PC-3 (cell line): ENCODE results near the gene FUT8. TPM values are rescaled to one million over a fixed set of nuclear protein-coding genes. Genes with fewer than 3 reads are reported as not detected.
A peak's percentile ranks its signal among the peaks of the same experiment; 100 is the strongest.

Experiments used
- ATAC-seq: fragments of 200-7000 bp; cut with Tn5 transposase; 2 replicates; pipeline ENCODE4 v1.9.1; 2020; ENCODE audit warnings: mild to moderate bottlenecking, moderate library complexity
- BruUV-seq: library from RNA; stranded (reverse); fragments of 400-500 nt; replicated peaks from 2 replicates; lab custom pipeline; 2021; lab: Mats Ljungman, UMichigan
- CTCF ChIA-PET: fragments of 300-600 bp; sonication (Branson Sonifier 250); formaldehyde crosslinking; loops from one replicate; lab custom pipeline; 2022; ENCODE audit warnings: antibody characterized with exemption; lab: Charles Lee
- POLR2A ChIA-PET: fragments of 300-600 bp; sonication (Branson Sonifier 250); formaldehyde crosslinking; loops from one replicate; lab custom pipeline; 2022; ENCODE audit warnings: antibody characterized with exemption; ENCODE audit not compliant: unreplicated experiment; lab: Charles Lee
- DNase-seq: peaks from one replicate; pipeline ENCODE4 v3.0.0-alpha.2; 2015
- H2AFZ ChIP-seq: fragments of 300-600 bp; sonication (generic); 2 replicates; pipeline ENCODE4 v1.6.0; 2016; ENCODE audit warnings: antibody characterized with exemption, low read length
- H3F3A ChIP-seq: fragments of 300-600 bp; sonication (generic); one replicate; pipeline ENCODE4 v1.6.0; 2017; ENCODE audit warnings: antibody characterized with exemption, low read length, control low read depth, mild to moderate bottlenecking; ENCODE audit not compliant: unreplicated experiment
- H3K27ac ChIP-seq: fragments of 300-600 bp; sonication (generic); 2 replicates; pipeline ENCODE4 v1.5.1; 2016; ENCODE audit warnings: mild to moderate bottlenecking, low read length
- H3K27me3 ChIP-seq: fragments of 300-600 bp; sonication (generic); 2 replicates; pipeline ENCODE4 v1.6.1; 2016; ENCODE audit warnings: low read length, mixed read lengths
- H3K36me3 ChIP-seq: fragments of 300-600 bp; sonication (generic); 2 replicates; pipeline ENCODE4 v1.6.1; 2016; ENCODE audit warnings: low read depth, mixed run types, low read length, mixed read lengths
- H3K4me1 ChIP-seq: fragments of 300-600 bp; sonication (generic); 2 replicates; pipeline ENCODE4 v1.5.1; 2016; ENCODE audit warnings: low read length; ENCODE audit not compliant: insufficient read depth
- H3K4me2 ChIP-seq: fragments of 300-600 bp; sonication (generic); 2 replicates; pipeline ENCODE4 v1.6.0; 2016; ENCODE audit warnings: low read length
- H3K4me3 ChIP-seq: fragments of 300-600 bp; sonication (generic); 2 replicates; pipeline ENCODE4 v1.5.1; 2016; ENCODE audit warnings: mild to moderate bottlenecking, low read length, mixed read lengths
- H3K79me2 ChIP-seq: fragments of 300-600 bp; sonication (generic); 2 replicates; pipeline ENCODE4 v1.6.1; 2017; ENCODE audit warnings: low read length, mixed read lengths
- H3K9ac ChIP-seq: fragments of 300-600 bp; sonication (generic); 2 replicates; pipeline ENCODE4 v1.6.0; 2016; ENCODE audit warnings: mild to moderate bottlenecking, low read length
- H3K9me2 ChIP-seq: fragments of 300-600 bp; sonication (generic); replicated peaks from 2 replicates; pipeline ENCODE4 v1.6.1; 2016; ENCODE audit warnings: mixed run types, low read length, mixed read lengths
- H3K9me3 ChIP-seq: fragments of 300-600 bp; sonication (generic); 2 replicates; pipeline ENCODE4 v1.6.1; 2016; ENCODE audit warnings: low read length, mixed read lengths
- H4K20me1 ChIP-seq: fragments of 300-600 bp; sonication (generic); 2 replicates; pipeline ENCODE4 v1.6.1; 2016; ENCODE audit warnings: low read length, mixed read lengths
- CTCF ChIP-seq: fragments of 300-600 bp; sonication (generic); conservative IDR thresholded peaks from 2 replicates; pipeline ENCODE4 v1.5.1; 2017; ENCODE audit warnings: antibody characterized with exemption, low read depth, mild to moderate bottlenecking, low read length
- EZH2 ChIP-seq: fragments of 300-600 bp; sonication (generic); IDR thresholded peaks from one replicate; pipeline ENCODE4 v1.6.1; 2017; ENCODE audit warnings: antibody characterized with exemption, mild to moderate bottlenecking, low read length; ENCODE audit not compliant: unreplicated experiment
- EZH2phosphoT487 ChIP-seq: fragments of 300-600 bp; sonication (generic); IDR thresholded peaks from 2 replicates; pipeline ENCODE4 v1.6.1; 2018; ENCODE audit warnings: mild to moderate bottlenecking, antibody characterized with exemption, low read length, borderline replicate concordance
- intact Hi-C: fragments of 100-400 bp; cut with micrococcal nuclease; formaldehyde crosslinking; loops from 2 replicates; pipeline ENCODE4 v1.9.0; 2023
- total RNA-seq: library from RNA; depleted of rRNA; stranded (reverse); fragments of >200 nt; gene quantifications from 2 replicates; pipeline ENCODE4 v1.2.3, GENCODE V29; 2014

FUT8 gene
- total RNA-seq, 1 experiment from 2014 or later: 132 TPM

GRCh38 chr14:65703521-65703920 is 291.0 kb downstream of the FUT8 start:
- no peaks in the 10 kb centered on the region for H3K27me3 ChIP-seq
- ChIA-PET POLR2A (no interaction called here), CTCF (no interaction called here)
- no peak overlapping the region for H2AFZ ChIP-seq
- no peak overlapping the region for H3K27ac ChIP-seq
- no peak for ATAC-seq
- no peaks in the 10 kb centered on the region for H3K9me2 ChIP-seq
- H3F3A ChIP-seq: no peaks in the 10 kb centered on the region
- no peak for DNase-seq
- no peak overlapping the region for H3K4me2 ChIP-seq
- peaks cover 10% of the 10 kb centered on the region; the same call in 1 of the 2 replicates for H3K9me3 ChIP-seq
- H4K20me1 ChIP-seq: 0 out of 2 replicates have a peak, but pooled peaks cover 4% of the 10 kb centered on the region
- no peaks in the 10 kb centered on the region for H3K4me1 ChIP-seq
- H3K9ac ChIP-seq: no peak overlapping the region
- BruUV-seq: no TSS peak
- intact Hi-C loops: no loop called here
- H3K36me3 ChIP-seq: peaks cover 27% of the 10 kb centered on the region
- H3K4me3 ChIP-seq: no peak overlapping the region
- TF ChIP-seq CTCF (no peak), EZH2 (no peak), EZH2phosphoT487 (no peak)
- peaks cover 4% of the 10 kb centered on the region; the same call in 1 of the 2 replicates for H3K79me2 ChIP-seq

- peaks cover 4% of the 10 kb centered on the region; the same call in 1 of the 2 replicates for H3K79me2 ChIP-seq
- no peak overlapping the region for H3K4me2 ChIP-seq
- H3K9ac ChIP-seq: no peak overlapping the region
- H3K9me3 ChIP-seq: peaks cover 11% of the 10 kb centered on the region; the same call in 1 of the 2 replicates
- no peak for ATAC-seq
- H3K4me3 ChIP-seq: no peak overlapping the region
- BruUV-seq: no TSS peak
- H3K27me3 ChIP-seq: no peaks in the 10 kb centered on the region
- H3K4me1 ChIP-seq: no peaks in the 10 kb centered on the region
- DNase-seq: no peak
- CTCF ChIA-PET: no interaction called here
- 0 out of 2 replicates have a peak, but pooled peaks cover 4% of the 10 kb centered on the region for H4K20me1 ChIP-seq
- POLR2A ChIA-PET: no interaction called here
- no peak overlapping the region for H2AFZ ChIP-seq
- intact Hi-C loops: no loop called here
- H3K36me3 ChIP-seq: peaks cover 29% of the 10 kb centered on the region
- no peak overlapping the region for H3K27ac ChIP-seq
- H3F3A ChIP-seq: no peaks in the 10 kb centered on the region
- H3K9me2 ChIP-seq: no peaks in the 10 kb centered on the region
- no peak for TF ChIP-seq EZH2phosphoT487
- TF ChIP-seq CTCF: no peak
- TF ChIP-seq EZH2: no peak
These were observed 291.5 kb downstream of the FUT8 start for GRCh38 chr14:65703996-65704395.

GRCh38 chr14:65704437-65704836 is 291.9 kb downstream of the FUT8 start:
- ChIA-PET CTCF (no interaction called here), POLR2A (no interaction called here)
- no TSS peak for BruUV-seq
- Histone ChIP-seq H3F3A (no peaks in the 10 kb centered on the region), H3K36me3 (peaks cover 29% of the 10 kb centered on the region), H3K79me2 (peaks cover 4% of the 10 kb centered on the region; the same call in 1 of the 2 replicates), H3K4me3 (no peak overlapping the region), H2AFZ (no peak overlapping the region), H3K9me3 (peaks cover 11% of the 10 kb centered on the region; the same call in 1 of the 2 replicates), H3K27me3 (no peaks in the 10 kb centered on the region), H3K9ac (no peak overlapping the region), H3K4me1 (no peaks in the 10 kb centered on the region), H3K9me2 (no peaks in the 10 kb centered on the region), H4K20me1 (0 out of 2 replicates have a peak, but pooled peaks cover 4% of the 10 kb centered on the region), H3K4me2 (no peak overlapping the region), H3K27ac (no peak overlapping the region)
- TF ChIP-seq EZH2 (no peak), CTCF (no peak), EZH2phosphoT487 (no peak)
- DNase-seq (no peak), ATAC-seq (peak; percentile 50)
- intact Hi-C loops: no loop called here
